Thymus (tissue), 11 donors: Measurements from ENCODE around the gene CKAP2L. TPM values are rescaled to one million over a fixed set of nuclear protein-coding genes. Genes with fewer than 3 reads are reported as not detected.

Source experiments
- DNase-seq, 9 donors: peaks; one replicate each; pipeline ENCODE4 v3.0.0-alpha.2; 2013; ENCODE audit warnings: low spot score in 9 of 9, low read depth in 6 of 9, missing footprints in 1 of 9
- H3K27ac ChIP-seq, 2 donors: one replicate each; pipeline ENCODE4 v1.5.1; 2013; ENCODE audit warnings: control low read depth in 1 of 2, low read depth in 1 of 2, low read length in 1 of 2, mild to moderate bottlenecking in 1 of 2, moderate library complexity in 1 of 2
- H3K27me3 ChIP-seq, 2 donors: one replicate each; pipeline ENCODE4 v1.5.1; 2013; ENCODE audit warnings: low read length in 1 of 2; ENCODE audit not compliant: control insufficient read depth in 2 of 2, insufficient read depth in 1 of 2
- H3K36me3 ChIP-seq, 2 donors: one replicate each; pipeline ENCODE4 v1.5.1; 2013; ENCODE audit warnings: low read length in 1 of 2, mild to moderate bottlenecking in 1 of 2, moderate library complexity in 1 of 2; ENCODE audit not compliant: control insufficient read depth in 2 of 2, insufficient read depth in 2 of 2
- H3K4me1 ChIP-seq, 2 donors: one replicate each; pipeline ENCODE4 v1.5.1; 2013; ENCODE audit warnings: low read length in 2 of 2; ENCODE audit not compliant: control insufficient read depth in 2 of 2, insufficient read depth in 2 of 2
- H3K4me3 ChIP-seq, 2 donors: one replicate each; pipeline ENCODE4 v1.5.1; 2013; ENCODE audit warnings: low read length in 2 of 2, control low read depth in 1 of 2, mild to moderate bottlenecking in 1 of 2
- H3K9me3 ChIP-seq, 2 donors: one replicate each; pipeline ENCODE4 v1.5.1; 2013; ENCODE audit warnings: low read length in 1 of 2, mild to moderate bottlenecking in 1 of 2; ENCODE audit not compliant: control insufficient read depth in 2 of 2, insufficient read depth in 1 of 2
- WGBS: extraction: QIAGEN DNeasy Blood & Tissue Kit; methylation state at CpG from one replicate; pipeline ENCODE4 v1.1.7; 2013; 5-methylcytosine and 5-hydroxymethylcytosine counted together
- polyA plus RNA-seq: library from polyadenylated mRNA; stranded (reverse); fragments of 200-250 nt; gene quantifications from one replicate; pipeline ENCODE4 v1.2.3, GENCODE V29; 2013
- total RNA-seq: library from RNA; stranded (reverse); fragments of 120-200 nt; gene quantifications from one replicate; pipeline ENCODE4 v1.2.4, GENCODE V29; 2013
- donor health status: healthy.

The CKAP2L gene
- total and polyA plus RNA-seq, 2 donors = 1.0 to 14.1 TPM

DNA sequence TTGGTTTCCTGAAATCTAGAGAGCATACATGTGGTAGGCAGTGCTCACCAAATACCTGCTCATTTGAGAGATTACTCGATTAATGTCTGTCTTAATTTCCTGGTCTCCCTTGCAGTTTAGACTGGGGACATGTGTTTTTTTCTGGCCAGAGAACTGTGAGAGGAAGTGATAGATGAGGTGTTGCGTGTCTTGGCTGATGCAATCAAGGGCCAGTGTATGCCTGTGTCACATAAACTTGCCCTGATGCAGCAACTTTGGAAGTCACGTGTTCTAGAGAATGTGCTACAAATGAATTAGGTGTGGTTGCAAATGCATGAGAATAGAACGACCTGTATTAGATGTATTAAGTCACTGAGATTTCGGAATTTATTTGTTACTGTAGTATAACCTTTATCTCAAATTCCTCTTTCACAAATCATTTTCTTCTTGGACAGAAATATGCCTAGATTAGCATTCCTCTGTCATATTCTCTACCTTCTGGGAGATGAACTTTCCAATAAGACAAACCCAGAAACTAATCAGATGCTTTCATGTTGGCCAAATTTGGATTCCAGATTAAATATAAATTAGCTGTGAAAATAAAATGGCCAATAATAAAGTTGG lies 29.8 kb upstream of the CKAP2L start:
- peak in 1 of 9 donors; percentile 20 for DNase-seq
- Histone ChIP-seq H3K4me1 (no peaks in the 10 kb centered on the region), H3K27ac (no peak overlapping the region), H3K9me3 (no peaks in the 10 kb centered on the region), H3K27me3 (no peaks in the 10 kb centered on the region), H3K4me3 (no peak overlapping the region), H3K36me3 (no peaks in the 10 kb centered on the region)
- WGBS = 84% methylated on average over 5 of the region's 5 CpGs

DNA sequence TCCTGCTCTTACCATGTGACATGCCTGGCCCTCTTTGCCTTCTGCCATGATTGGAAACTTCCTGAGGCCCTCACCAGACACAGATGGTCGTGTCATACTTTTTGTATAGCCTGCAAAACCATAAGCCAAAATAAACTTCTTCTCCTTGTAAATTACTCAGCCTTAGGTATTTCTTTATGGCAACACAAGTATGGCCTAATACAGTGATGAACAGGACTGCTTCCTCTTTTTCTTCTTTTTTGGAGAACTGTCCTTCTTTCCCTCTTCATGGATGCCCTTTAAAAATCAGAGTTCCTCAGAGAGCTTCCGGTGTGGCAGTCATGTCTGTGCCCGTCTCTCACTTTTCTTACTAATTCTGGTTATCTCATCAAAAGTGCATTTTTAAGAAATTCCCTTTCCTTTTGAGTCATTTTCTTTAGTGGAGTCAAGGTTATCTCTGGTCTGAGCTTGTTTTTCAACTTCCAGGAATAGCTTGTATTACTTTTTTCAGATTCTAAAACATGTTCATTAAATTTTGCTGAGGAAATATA lies 29.1 kb upstream of the CKAP2L start:
- 88% methylated on average over 3 of the region's 3 CpGs for WGBS
- no peaks in the 10 kb centered on the region for H3K36me3 ChIP-seq
- H3K4me3 ChIP-seq = no peak overlapping the region
- H3K4me1 ChIP-seq = no peaks in the 10 kb centered on the region
- peak overlapping the region in 1 of 2 donors; percentile 68 for H3K27ac ChIP-seq
- H3K9me3 ChIP-seq = no peaks in the 10 kb centered on the region
- DNase-seq = no peak
- no peaks in the 10 kb centered on the region for H3K27me3 ChIP-seq

DNA sequence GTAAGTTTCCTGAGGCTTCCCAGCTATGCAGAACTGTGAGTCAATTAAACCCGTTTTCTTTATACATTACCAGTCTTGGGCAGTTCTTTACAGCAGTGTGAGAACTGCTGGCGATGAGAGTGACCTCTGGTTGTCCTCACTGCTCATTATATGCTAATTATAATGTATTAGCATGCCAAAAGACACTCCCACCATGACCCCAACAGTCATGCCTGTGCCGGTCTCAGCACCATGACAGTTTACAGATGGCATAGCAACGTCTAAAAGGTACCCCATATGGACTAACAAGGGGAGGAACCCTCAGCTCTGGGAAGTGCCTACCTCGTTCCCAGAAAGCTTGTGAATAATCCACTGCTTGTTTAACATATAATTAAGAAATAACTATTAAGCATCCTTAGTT lies 28.0 kb upstream of the CKAP2L start:
- 93% methylated on average over 5 of the region's 5 CpGs for WGBS
- Histone ChIP-seq H3K36me3 (no peaks in the 10 kb centered on the region), H3K9me3 (no peaks in the 10 kb centered on the region), H3K4me3 (no peak overlapping the region), H3K27me3 (no peaks in the 10 kb centered on the region), H3K27ac (no peak overlapping the region), H3K4me1 (no peaks in the 10 kb centered on the region)
- no peak for DNase-seq

DNA sequence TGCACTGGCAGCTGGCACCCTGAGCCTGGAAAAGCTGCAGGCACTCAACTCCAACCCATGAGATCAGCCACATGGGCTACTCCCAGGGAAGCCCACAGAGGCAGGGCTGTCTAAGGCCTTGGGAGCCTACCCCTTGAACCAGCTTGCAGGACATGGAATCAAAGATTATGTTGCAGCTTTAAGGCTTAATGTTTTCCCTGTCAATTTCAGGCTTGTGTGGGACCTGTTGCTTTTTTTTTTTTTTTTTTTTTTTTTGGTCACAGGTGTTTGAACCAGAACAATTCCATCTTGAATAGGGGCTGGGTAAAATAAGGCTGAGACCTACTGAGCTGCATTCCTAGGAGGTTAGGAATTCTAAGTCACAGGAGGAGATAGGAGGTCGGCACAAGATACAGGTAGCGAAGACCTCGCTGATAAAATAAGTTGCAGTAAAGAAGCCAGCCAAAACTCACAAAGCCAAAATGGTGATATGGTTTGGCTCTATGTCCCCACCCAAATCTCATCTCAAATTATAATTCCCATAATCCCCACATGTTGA lies 27.4 kb upstream of the CKAP2L start:
- over 99% methylated on average over 3 of the region's 3 CpGs for WGBS
- Histone ChIP-seq H3K27ac (no peak overlapping the region), H3K9me3 (no peaks in the 10 kb centered on the region), H3K27me3 (no peaks in the 10 kb centered on the region), H3K4me3 (no peak overlapping the region), H3K4me1 (no peaks in the 10 kb centered on the region), H3K36me3 (no peaks in the 10 kb centered on the region)
- DNase-seq = no peak

DNA sequence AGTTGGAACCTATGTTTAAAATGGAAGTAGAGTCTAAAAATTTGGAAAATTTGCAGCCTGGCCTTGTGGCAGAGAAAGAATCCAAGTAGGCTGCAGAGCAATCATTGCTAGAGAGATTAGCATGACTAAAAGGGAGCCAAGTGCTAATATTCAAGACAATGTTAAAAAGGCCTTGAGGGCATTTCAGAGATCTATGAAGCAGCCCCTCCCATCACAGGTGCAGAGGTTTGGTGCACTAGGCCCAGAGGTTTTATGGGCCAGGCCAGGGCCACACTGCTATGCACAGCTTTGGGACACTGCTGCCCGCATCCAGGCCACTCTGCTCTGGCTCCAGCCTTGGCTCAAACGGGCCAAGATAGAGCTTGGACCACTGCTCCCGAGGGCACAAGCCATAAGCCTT lies 26.6 kb upstream of the CKAP2L start:
- Histone ChIP-seq H3K27ac (no peak overlapping the region), H3K4me1 (no peaks in the 10 kb centered on the region), H3K4me3 (no peak overlapping the region), H3K27me3 (no peaks in the 10 kb centered on the region), H3K36me3 (no peaks in the 10 kb centered on the region), H3K9me3 (no peaks in the 10 kb centered on the region)
- DNase-seq = no peak
- 93% methylated on average over 3 of the region's 3 CpGs for WGBS

DNA sequence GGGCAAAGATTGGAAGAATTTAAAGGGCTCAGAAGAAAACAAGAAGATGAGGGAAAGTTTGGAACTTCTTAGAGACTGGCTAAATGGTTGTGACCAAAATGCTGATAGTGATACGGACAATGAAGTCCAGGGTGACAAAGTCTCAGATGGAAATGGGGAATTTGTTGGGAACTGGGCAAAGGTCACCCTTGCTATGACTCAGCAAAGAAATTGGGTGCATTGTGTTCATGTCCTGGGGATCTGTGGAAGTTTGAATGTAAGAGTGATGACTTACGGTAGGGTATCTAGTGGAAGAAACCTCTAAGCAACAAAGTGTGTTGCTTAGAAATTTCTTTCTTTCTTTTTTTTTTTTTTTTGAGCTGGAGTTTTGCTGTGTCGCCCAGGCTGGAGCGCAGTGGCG lies 25.9 kb upstream of the CKAP2L start:
- H3K4me1 ChIP-seq = no peaks in the 10 kb centered on the region
- no peaks in the 10 kb centered on the region for H3K27me3 ChIP-seq
- no peaks in the 10 kb centered on the region for H3K36me3 ChIP-seq
- no peak overlapping the region for H3K27ac ChIP-seq
- 98% methylated on average over 5 of the region's 5 CpGs for WGBS
- H3K9me3 ChIP-seq = no peaks in the 10 kb centered on the region
- no peak overlapping the region for H3K4me3 ChIP-seq
- DNase-seq = no peak

DNA sequence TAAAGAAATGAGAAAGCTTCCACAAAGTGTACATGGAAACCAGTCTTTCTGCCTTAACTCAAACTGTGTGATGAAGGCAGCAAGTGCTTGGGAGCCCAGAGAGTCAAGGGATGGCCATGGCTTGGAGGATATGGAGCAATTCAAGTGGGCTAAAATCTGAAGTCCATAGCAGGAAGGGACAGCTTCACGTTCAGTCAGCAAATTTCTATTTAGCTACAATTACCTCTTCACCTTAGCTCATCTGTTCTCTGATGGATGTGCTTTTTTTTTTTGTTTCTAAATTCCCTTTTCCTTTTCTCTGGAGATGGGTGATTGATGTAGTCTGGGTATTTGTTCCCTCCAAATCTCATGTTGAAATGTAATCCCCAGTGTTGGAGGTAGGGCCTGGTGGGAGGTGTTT lies 24.8 kb upstream of the CKAP2L start:
- Histone ChIP-seq H3K4me1 (no peaks in the 10 kb centered on the region), H3K36me3 (no peaks in the 10 kb centered on the region), H3K27me3 (no peaks in the 10 kb centered on the region), H3K4me3 (no peak overlapping the region), H3K9me3 (no peaks in the 10 kb centered on the region), H3K27ac (no peak overlapping the region)
- WGBS = 98% methylated on average over 1 of the region's 1 CpG
- DNase-seq = no peak

DNA sequence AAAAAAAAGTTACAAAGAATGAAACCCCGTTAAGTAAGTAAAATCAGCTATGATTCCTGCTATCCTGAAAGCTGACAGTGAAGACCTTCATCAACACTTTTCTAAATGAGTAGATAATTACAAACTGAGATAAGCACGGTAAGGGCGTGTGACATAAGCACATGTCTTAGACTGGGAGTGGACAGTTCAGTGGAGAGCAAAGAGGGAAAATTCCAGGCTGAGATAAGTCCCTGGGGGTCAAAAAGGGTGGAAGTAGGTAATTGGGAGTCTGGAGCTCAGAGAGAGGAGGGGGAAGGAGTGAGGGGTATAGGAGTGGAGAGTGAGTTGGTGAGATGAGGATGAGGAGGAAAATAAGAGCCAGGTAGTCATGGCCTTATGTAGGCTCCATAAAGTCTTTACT lies 24.2 kb upstream of the CKAP2L start:
- Histone ChIP-seq H3K4me3 (no peak overlapping the region), H3K27ac (no peak overlapping the region), H3K27me3 (no peaks in the 10 kb centered on the region), H3K9me3 (no peaks in the 10 kb centered on the region), H3K4me1 (no peaks in the 10 kb centered on the region), H3K36me3 (no peaks in the 10 kb centered on the region)
- 98% methylated on average over 3 of the region's 3 CpGs for WGBS
- DNase-seq = no peak

DNA sequence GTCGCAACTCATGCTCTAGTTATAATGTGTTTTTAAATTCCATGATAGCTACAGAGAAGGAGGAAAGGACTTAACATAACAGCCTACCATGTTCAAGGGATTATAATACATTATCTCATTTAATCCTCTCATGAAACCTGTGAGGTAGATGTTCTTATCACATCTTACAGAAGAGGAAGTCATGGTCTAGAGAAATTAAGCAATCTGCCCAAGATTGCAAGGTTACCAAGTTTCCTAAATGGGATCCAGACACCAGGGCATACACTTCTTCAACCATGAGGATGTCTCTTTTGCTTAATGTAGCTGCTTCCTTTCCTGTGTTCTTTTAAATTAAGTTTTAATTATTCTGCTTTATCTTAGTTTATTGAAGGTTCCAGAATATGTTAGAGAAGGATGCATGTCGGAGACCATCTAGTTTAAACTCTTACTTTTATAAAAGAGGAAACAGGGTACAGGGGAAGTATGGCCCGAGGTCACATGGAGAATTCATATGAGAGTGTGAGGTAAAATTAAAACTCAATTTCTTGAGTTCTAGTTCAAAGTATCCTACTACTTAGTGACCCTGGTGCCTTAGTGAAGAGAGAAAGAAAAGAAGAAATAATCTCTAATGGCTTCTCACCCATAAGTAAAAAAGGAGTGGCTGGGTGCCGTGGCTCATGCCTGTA lies 23.5 kb upstream of the CKAP2L start:
- H3K9me3 ChIP-seq = no peaks in the 10 kb centered on the region
- H3K4me3 ChIP-seq = no peak overlapping the region
- H3K4me1 ChIP-seq = no peaks in the 10 kb centered on the region
- DNase-seq = no peak
- no peaks in the 10 kb centered on the region for H3K27me3 ChIP-seq
- H3K27ac ChIP-seq = no peak overlapping the region
- WGBS = 70% methylated on average over 4 of the region's 4 CpGs
- H3K36me3 ChIP-seq = no peaks in the 10 kb centered on the region
